PFSK-1 (cell line): ENCODE results near the gene WWC1.

Source experiments
- POLR2AphosphoS5 ChIP-seq: IDR thresholded peaks from 2 replicates; pipeline ENCODE4 v1.6.1; 2012; ENCODE audit warnings: low read depth, mild to moderate bottlenecking, control low read depth, low read length, moderate library complexity
- SIN3A ChIP-seq: IDR thresholded peaks from 2 replicates; pipeline ENCODE4 v1.6.1; 2012; ENCODE audit warnings: mild to moderate bottlenecking, low read length, moderate library complexity, borderline replicate concordance; ENCODE audit not compliant: insufficient read depth
- TAF1 ChIP-seq: IDR thresholded peaks from 2 replicates; pipeline ENCODE4 v1.6.1; 2012; ENCODE audit warnings: low read length, control low read depth, borderline replicate concordance; ENCODE audit not compliant: insufficient read depth

- TF ChIP-seq TAF1 = no peak
- TF ChIP-seq POLR2AphosphoS5 = no peak
- no peak for TF ChIP-seq SIN3A
Measured at GRCh38 chr5:168434746-168435321, 143.4 kb downstream of the WWC1 start.
